Lower lobe of right lung (tissue), 2 donors: ENCODE measurements around the gene IQGAP2. TPM values are rescaled to one million over a fixed set of nuclear protein-coding genes. Genes with fewer than 3 reads are reported as not detected.

Experiments used
- ATAC-seq, 2 donors: fragments of 200-7000 bp; cut with Tn5 transposase; one replicate each; pipeline ENCODE4 v1.9.1; 2020 to 2022; ENCODE audit warnings: mild to moderate bottlenecking in 2 of 2, moderate library complexity in 2 of 2
- DNase-seq: peaks from one replicate; pipeline ENCODE4 v3.0.0-alpha.2; 2020
- H3K27ac ChIP-seq: fragments of 200-600 bp; one replicate; pipeline ENCODE4 v1.8.0; 2022
- H3K27me3 ChIP-seq: fragments of 200-600 bp; one replicate; pipeline ENCODE4 v1.8.0; 2022; ENCODE audit warnings: low read depth
- H3K36me3 ChIP-seq: fragments of 200-600 bp; one replicate; pipeline ENCODE4 v1.8.0; 2022; ENCODE audit warnings: mild to moderate bottlenecking
- H3K4me1 ChIP-seq: fragments of 200-600 bp; one replicate; pipeline ENCODE4 v1.8.0; 2022
- H3K4me3 ChIP-seq: fragments of 200-600 bp; one replicate; pipeline ENCODE4 v1.8.0; 2022; ENCODE audit warnings: mild to moderate bottlenecking
- H3K9me3 ChIP-seq: fragments of 200-600 bp; one replicate; pipeline ENCODE4 v1.8.0; 2022
- intact Hi-C: fragments of 100-400 bp; cut with DNase I; formaldehyde crosslinking; loops from one replicate; pipeline ENCODE4 v1.11.0; 2022
- total RNA-seq: library from RNA; stranded (reverse); fragmentation: NEBNext Ultra II Directional; extraction: Animal tissue kit (Norgen Biotek cat#: 25700); gene quantifications from one replicate; pipeline ENCODE4 v1.2.1, GENCODE V29; 2021
- TF ChIP-seq, protein P1 (sequence below): fragments of 200-600 bp; IDR thresholded peaks from one replicate; pipeline ENCODE4 v1.8.0; 2022; ENCODE audit warnings: antibody characterized with exemption, mild to moderate bottlenecking
- donor health status: DM: no; HTN: yes; CAD: no; lungs with severe emphysema.

IQGAP2 gene
- total RNA-seq, 1 donor from 2014 or later: 42.0 TPM

DNA sequence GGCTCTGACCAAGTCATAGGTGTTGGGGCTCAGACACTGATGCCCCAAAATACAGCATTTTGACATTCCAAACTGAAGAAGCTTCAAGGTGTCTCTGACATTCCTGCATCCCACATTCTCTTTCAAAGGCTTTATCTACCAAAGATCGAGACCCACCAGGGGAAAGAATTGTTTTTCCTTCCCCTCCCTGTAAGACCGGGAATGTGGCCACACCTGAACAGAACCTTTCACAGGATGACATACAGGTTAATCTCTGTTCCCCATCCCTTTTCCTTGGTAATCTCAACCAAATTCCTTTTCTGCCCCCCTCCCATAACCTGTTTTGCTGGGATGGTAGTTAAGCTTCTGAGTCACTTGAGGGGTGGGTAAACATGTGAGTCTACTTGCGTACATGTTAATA is 72.3 kb downstream of the IQGAP2 start:
- H3K27me3 ChIP-seq: no peaks in the 10 kb centered on the region
- H3K36me3 ChIP-seq: no peaks in the 10 kb centered on the region
- ATAC-seq (no peak), DNase-seq (no peak)
- no peak overlapping the region for H3K27ac ChIP-seq
- intact Hi-C loops: no loop called here
- H3K4me1 ChIP-seq: no peaks in the 10 kb centered on the region
- no peak overlapping the region for H3K4me3 ChIP-seq
- H3K9me3 ChIP-seq: no peaks in the 10 kb centered on the region
- TF ChIP-seq, protein P1, sequence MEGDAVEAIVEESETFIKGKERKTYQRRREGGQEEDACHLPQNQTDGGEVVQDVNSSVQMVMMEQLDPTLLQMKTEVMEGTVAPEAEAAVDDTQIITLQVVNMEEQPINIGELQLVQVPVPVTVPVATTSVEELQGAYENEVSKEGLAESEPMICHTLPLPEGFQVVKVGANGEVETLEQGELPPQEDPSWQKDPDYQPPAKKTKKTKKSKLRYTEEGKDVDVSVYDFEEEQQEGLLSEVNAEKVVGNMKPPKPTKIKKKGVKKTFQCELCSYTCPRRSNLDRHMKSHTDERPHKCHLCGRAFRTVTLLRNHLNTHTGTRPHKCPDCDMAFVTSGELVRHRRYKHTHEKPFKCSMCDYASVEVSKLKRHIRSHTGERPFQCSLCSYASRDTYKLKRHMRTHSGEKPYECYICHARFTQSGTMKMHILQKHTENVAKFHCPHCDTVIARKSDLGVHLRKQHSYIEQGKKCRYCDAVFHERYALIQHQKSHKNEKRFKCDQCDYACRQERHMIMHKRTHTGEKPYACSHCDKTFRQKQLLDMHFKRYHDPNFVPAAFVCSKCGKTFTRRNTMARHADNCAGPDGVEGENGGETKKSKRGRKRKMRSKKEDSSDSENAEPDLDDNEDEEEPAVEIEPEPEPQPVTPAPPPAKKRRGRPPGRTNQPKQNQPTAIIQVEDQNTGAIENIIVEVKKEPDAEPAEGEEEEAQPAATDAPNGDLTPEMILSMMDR: no peak

- Histone ChIP-seq H3K4me3 (no peak overlapping the region), H3K27me3 (no peaks in the 10 kb centered on the region), H3K4me1 (no peaks in the 10 kb centered on the region), H3K36me3 (no peaks in the 10 kb centered on the region), H3K27ac (no peak overlapping the region), H3K9me3 (no peaks in the 10 kb centered on the region)
- no peak for ATAC-seq
- DNase-seq: no peak
- TF ChIP-seq, protein P1: no peak
- intact Hi-C loops: no loop called here
These were observed 72.9 kb downstream of the IQGAP2 start for GRCh38 chr5:76475936-76476335.

GRCh38 chr5:76476474-76477038 is 73.5 kb downstream of the IQGAP2 start:
- no peak overlapping the region for H3K4me3 ChIP-seq
- intact Hi-C loops: no loop called here
- no peaks in the 10 kb centered on the region for H3K9me3 ChIP-seq
- H3K36me3 ChIP-seq: no peaks in the 10 kb centered on the region
- no peak for DNase-seq
- ATAC-seq: no peak
- TF ChIP-seq, protein P1: no peak
- no peak overlapping the region for H3K27ac ChIP-seq
- H3K4me1 ChIP-seq: no peaks in the 10 kb centered on the region
- no peaks in the 10 kb centered on the region for H3K27me3 ChIP-seq

- Histone ChIP-seq H3K36me3 (no peaks in the 10 kb centered on the region), H3K4me3 (no peak overlapping the region), H3K27ac (no peak overlapping the region), H3K27me3 (no peaks in the 10 kb centered on the region), H3K4me1 (no peaks in the 10 kb centered on the region), H3K9me3 (no peaks in the 10 kb centered on the region)
- DNase-seq (no peak), ATAC-seq (no peak)
- intact Hi-C loops: no loop called here
- TF ChIP-seq, protein P1: no peak
These were observed 74.0 kb downstream of the IQGAP2 start for GRCh38 chr5:76477061-76477460.

GRCh38 chr5:76477571-76477970 is 74.5 kb downstream of the IQGAP2 start:
- Histone ChIP-seq H3K27ac (no peak overlapping the region), H3K9me3 (no peaks in the 10 kb centered on the region), H3K4me3 (no peak overlapping the region), H3K4me1 (no peaks in the 10 kb centered on the region), H3K36me3 (no peaks in the 10 kb centered on the region), H3K27me3 (no peaks in the 10 kb centered on the region)
- DNase-seq (no peak), ATAC-seq (no peak)
- TF ChIP-seq, protein P1: no peak
- intact Hi-C loops: no loop called here
